ENCODE measurements around the gene NHP2. TPM values are rescaled to one million over a fixed set of nuclear protein-coding genes. Genes with fewer than 3 reads are reported as not detected.
"Not testable (repeated sequence)": the region's sequence is repeated elsewhere in the genome, so short reads cannot be mapped to it uniquely, and the experiment has no call there.

Gene NHP2
- total RNA-seq, 1 donor from 2014 or later = 179 TPM

DNA sequence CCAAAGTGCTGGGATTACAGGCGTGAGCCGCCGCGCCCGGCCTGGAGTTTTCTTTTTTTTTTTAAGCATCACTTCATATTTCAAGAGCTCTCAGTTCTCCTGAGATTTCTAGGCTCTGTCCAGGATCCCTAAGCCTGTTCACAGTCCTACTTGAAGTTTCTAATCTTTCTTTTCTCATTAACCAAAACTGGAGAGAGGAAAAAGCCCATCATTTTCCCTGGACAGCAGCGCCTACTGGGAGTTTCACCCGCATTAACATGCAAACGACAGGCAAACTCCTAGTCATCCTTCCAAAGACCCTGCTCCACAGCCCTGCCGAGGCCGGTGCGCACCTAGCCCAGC, 23.5 kb downstream of the NHP2 start:
- ATAC-seq = not testable (repeated sequence)

DNA sequence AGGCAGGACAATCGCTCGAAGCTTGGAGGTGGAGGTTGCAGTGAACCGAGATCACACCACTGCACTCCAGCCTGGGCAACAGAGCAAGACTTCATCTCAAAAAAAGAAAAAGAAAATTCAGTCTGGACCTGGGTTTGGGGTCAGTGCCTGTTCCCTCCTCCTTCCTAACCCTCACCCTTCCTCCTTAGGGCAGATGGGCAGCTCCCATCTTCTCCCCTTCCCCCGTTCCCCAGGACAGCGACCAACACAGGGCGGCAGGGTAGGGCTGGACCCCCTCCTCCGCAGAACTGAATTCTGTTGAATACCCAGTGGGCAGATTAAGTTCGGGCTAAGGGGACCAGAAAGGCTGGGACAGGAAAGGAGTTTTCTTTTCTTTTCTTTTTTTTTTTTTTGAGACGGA, 24.4 kb downstream of the NHP2 start:
- no peak for ATAC-seq

DNA sequence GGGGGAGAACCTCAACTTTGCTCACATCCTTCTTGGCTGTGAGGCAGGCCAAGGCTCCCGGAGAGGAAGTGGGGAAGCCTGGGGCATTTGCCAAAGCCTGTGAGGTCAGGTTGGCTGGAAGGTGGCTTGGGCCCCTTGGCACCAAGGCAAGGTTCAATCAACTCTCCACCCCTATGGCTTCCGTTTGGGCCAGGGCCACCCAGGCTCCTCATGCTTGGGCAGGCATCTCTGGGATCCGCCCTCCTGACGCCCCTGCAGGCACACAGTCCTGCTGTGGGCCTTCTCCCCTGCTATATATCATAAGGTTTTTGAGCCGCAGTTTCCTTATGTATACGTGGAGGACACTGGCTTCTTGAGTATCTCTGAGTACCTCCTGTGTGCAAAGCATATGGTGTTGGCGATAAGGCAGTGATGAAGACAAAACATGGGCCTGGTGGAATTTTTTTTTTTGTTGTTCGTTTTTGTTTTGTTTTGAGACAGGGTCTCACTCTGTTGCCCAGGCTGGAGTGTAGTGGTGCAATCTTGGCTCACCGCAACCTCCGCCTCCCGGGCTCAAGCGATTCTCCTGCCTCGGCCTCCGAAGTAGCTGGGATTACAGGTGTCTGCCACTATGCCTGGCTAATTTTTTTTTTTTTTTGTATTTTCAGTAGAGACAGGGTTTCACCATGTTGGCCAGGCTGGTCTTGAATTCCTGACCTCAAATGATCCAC, 26.2 kb downstream of the NHP2 start:
- not testable (repeated sequence) for ATAC-seq

DNA sequence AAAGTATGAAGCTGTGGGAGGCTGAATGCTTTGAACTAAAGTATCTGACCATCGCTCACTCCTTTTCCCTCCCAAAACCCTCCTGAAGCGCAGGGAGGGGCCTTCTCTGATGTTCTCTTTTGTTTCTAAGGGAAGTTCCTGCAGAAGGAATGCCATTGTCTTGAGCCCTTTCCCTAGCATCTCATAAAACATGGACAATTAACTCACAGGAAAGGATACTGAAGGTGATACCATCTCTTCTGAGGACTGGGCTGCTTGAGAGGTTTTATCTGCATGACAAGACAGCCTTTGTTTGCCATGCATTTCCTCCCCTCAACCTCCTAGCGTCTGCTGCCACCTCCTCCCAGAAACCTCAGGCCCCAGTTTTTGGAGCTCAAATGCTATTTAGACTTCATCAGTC, 27.1 kb downstream of the NHP2 start:
- ATAC-seq = no peak

DNA sequence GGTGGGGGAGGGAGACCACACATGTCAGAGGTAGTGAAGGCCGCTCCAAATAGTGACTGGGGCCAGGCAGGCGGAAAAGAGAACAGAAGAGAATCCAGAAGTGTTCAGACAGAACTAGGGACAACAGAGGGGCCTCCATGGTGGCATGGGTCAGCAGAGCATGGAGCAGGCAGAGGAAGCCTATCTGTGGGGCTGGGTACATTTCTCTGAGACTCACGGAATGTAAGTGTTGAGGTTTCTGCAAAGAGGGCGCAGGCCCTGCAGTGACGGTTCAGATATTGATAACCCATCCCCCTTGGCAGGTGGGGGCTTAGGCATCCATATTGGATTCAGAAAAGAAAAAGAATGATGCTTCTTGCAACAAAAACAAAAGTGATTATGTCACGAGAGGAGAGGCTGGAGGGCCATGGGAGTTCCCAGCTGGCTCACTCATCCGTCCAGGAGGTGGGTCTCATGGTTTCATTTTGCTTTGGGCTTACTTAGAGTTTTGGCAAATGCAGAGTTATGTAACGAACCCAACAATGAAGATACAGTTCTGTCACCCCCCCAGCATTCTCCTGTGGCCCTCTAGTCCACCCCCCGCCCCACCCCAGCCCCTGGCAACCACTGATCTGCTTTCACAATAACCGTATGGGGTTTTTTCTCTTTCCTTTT, 28.3 kb downstream of the NHP2 start:
- ATAC-seq = no peak

DNA sequence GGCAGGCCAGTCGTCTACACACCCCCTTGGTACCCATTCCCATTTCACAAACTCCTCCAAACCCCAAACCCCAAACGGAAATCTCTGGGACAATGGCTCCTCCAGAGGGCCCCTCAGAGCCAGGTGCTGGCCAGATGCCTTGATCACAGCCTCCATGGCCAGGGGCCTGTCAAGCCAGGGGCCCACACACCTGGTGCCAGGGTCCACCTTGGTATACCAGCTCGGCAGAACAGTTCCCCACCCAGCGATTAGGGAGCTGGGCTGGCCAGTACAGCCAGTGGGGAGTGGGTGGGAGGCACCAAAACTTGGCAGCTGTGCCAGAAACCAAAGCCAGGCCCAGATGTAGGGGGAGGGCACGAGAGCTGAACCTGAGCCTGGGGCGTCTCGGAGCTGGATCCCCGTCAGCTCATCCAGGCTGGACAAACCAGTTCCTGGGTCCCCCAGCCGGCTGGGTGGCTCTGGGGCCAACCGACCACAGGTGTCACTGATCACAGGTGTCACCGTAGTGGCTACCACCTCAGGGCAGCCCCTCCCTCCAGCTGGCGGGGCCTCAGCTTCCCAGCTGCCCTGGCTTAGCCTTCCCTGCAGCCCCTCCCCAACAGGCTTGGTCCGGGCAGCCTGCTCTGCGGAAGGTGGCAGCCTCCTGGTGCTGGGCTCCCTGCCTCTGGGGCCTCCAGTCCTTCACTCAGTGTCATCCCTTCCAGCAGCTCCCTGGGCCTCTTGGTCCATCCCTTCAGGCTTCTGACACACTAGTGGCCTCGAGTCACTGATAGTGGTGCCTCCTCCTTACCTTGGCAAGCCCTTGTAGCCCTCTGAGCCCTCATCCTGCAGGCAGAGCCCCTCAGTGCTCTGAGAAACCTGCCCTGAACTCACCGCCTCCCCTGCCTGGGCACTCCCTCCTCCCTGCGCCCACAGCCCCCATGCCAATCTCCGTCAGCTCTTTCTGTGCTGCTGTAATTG, 29.4 kb downstream of the NHP2 start:
- peak; percentile 83 for ATAC-seq

DNA sequence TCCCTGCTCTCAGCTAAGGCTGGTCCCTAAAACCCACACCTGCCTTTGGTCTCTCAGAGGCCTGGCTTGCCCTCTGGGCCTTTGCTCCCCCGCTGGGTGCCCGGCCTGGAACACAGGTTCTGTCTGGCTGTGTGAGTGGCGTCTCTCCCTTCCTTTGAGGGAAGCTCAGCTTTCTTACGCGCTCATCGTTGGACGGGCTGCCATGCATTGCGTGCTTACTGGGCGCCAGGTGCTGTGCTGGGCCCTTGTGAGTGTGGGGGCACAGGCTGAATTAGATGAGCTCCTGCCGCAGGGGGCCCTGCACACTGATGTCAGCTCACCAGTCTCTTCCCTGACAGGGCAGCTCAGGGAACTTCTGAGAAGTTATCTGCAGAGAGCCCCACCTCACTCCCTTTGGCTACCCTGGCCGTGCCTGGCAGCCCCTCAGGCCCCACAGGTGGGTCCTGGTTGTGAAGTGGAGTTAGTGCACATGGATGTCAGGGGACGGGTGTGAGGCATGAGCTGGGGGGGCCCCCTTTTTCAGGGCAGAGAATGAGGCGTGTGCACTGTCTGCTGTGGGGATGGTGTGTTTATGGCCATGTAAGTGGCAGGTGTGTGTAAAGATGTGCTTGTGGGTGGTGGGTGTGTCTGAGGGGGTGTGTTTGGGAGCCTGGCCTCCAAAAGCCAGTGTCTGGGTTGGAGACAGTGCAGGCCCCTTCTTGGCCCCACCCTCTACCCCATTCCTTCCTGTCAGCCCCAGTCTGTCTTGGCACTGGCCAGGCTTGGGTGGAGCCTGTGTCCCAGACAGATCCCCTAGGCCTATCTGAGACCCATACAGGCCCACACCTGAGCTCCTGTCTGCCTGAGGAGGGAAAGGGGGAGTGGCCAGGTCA, 30.4 kb downstream of the NHP2 start:
- ATAC-seq = peak; percentile 85

DNA sequence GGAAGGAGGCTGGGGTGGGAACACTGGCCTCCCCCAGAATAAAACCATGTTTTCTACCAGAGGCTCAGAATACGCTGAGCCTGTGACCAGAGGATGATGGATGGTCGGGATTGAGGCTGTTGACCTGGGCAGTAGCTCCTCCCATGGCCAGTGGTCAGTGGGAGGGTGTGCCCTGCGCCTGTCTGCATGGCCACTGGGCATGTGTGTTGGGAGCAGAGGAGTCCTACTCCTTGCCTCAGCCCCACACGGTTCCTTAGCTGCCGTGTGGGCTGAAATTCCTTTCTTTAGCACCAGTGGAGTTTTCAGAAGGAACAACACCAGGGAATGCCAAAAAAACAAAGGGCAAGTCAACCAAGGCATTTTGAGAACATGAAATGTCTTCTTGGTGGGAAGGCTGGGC, 31.3 kb downstream of the NHP2 start:
- ATAC-seq = no peak

DNA sequence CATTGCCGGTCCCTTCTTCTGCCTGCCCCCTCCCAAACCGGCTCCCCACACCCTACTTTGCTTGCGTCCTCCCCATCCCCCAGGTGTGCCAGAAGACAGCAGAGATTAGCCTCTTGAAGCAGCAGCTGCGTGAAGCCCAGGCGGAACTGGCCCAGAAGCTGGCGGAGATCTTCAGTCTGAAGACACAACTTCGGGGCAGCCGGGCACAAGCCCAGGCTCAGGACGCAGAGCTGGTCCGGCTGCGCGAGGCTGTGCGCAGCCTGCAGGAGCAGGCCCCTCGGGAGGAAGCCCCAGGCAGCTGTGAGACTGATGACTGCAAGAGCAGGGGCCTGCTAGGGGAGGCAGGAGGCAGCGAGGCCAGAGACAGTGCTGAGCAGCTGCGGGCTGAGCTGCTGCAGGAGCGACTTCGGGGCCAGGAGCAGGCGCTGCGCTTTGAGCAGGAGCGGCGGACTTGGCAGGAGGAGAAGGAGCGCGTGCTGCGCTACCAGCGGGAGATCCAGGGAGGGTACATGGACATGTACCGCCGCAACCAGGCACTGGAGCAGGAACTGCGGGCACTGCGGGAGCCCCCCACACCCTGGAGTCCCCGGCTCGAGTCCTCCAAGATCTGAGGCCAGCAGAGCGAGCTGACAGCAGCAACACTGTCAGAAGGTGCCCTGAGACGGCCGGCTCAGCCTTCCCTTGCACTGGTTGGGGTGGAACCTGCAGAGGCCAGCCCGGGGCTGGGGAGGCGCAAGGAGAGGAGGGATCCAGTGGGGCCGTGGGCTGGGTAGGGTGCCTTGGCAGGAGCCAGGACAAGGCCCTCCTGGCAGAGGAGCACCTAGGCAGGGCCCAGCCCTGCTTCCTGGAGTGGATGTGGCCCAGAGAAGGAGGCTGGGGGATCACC, 32.1 kb downstream of the NHP2 start:
- no peak for ATAC-seq

DNA sequence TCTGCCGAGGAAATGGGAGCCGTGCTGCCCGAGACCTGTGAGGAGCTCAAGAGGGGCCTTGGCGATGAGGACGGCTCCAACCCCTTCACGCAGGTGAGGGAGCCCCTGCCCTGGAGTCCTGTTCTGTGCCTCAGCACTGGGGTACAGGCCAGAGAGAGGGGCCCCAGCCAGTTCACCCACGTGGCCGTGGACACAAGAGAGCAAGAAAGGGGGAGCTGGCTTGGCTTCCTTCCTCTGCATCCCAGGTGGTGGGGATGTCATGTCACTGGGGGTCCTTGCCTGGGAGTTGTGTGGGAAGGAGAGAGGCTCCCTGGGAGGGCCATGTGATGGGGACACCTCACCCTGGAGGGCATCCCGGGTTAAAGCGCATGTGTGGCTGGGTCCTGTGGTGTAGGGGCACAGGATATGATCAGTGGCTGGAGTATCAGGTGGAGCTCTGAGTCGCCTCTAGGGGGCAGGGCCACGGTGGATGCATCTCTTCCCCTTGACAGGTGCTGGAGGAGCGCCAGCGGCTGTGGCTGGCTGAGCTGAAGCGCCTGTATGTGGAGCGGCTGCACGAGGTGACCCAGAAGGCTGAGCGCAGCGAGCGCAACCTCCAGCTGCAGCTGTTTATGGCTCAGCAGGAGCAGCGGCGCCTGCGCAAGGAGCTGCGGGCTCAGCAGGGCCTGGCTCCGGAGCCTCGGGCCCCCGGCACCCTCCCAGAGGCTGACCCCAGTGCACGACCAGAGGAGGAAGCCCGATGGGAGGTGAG, 32.9 kb downstream of the NHP2 start:
- ATAC-seq = no peak

DNA sequence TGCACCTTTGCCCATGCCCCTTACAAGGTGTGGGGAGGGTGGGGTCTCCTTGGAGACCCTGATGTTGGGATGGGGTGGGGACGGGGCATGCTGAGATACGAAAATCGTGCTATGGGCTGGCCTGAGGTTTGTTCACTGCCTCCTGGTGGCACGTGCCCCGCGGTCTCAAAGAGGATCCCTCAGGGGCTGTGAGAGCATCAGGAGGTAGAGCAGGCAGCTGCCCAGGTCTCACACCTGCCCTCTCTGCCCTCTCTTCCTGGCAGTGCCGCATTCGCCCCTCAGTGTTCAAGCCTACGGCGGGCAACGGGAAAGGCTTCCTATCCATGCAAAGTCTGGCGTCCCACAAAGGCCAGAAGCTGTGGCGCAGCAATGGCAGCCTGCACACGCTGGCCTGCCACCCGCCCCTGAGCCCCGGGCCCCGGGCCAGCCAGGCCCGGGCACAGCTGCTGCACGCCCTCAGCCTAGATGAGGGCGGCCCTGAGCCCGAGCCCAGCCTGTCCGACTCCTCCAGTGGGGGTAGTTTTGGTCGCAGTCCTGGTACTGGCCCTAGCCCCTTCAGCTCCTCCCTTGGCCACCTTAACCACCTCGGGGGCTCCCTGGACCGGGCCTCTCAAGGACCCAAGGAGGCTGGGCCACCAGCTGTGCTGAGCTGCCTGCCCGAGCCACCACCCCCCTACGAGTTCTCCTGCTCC, 33.6 kb downstream of the NHP2 start:
- no peak for ATAC-seq

DNA sequence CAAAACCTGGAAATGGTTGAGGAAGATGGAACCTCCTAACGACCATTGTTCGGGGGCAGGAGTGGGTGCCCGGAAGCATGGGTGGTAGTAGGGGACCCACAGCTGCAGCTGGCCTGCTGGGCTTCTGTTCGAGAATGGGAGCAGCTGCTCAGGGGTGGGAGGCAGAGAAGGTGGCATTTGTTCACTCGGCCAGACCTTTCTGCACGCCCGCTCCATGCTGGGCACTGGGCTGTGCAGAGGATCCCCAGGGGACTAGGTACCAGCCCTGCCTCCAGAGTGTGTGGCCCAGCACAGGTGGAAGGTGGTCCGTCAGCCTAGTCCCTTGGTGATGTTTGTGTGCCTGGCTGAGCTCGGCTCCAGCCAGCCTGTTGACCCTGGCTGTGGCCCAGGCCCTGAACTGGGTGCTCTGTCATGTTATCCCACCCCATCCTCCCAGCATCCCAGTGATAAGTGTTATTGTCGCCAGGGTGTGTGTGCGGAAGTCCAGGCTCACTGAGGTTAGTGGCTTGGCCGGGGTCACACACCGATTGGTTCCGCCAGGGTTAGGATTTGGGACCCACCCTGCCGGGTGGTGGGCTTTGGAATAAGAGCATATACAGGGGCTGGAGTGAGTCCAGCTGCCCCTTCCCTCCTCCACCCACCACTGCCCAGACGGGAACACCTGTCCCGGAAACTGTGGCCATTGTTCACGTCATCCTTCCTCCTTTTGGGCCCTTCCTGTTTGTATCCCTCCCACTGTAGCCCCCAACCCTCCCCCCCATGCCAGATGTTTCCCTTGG, 35.6 kb downstream of the NHP2 start:
- ATAC-seq = no peak

DNA sequence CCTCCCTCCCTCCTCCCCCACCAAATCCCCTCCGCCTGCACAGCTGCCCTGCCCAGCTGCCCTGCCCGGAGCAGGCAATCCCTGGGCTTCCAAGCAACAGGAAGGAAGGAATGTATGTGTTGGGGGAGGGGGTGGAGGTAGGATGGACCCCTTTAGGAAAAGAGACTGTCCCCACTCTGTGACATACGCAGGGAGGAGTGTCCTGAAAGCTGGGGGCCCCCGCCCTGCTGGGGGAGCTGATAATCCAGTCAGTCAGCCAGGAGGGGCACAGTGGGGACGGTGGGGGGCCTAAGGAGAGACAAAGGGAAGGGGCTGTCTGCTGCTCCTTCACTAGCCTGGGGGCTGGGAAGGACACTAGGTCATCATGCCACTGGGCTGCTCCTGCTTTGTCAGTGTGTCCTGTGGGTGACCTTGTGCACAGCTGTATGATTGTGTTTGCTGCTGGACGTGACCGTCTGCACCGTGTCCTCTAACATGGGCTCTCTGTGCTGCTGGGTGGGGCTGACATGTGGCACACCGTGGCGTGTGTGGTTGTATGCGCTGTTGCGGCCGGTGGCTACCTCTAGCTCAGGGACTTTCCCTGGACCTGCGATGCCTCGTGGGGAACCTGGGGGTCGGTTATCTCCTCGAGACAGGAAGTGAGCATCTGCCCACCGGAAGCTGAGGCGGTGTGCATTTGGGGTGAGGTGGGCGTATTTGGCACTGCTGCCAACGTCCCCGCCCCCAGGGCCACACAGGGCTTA, 37.4 kb downstream of the NHP2 start:
- ATAC-seq = no peak

DNA sequence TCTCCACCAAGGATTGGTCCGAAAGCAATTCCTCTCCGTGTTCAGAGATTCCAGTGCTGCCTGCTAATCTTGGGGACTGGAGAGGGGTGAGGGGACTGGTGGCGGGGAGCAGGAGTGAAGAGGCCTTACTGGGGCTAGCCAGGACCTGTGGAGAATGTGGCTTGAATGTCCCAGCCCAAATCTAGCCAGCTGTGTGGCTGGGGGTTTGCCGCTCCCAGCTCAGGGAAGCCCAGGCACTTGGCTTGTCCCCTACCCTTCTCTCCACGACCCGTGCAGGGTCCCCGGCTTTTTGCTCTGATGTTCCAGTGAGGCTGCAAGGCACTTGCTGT, 37.9 kb downstream of the NHP2 start:
- no peak for ATAC-seq

DNA sequence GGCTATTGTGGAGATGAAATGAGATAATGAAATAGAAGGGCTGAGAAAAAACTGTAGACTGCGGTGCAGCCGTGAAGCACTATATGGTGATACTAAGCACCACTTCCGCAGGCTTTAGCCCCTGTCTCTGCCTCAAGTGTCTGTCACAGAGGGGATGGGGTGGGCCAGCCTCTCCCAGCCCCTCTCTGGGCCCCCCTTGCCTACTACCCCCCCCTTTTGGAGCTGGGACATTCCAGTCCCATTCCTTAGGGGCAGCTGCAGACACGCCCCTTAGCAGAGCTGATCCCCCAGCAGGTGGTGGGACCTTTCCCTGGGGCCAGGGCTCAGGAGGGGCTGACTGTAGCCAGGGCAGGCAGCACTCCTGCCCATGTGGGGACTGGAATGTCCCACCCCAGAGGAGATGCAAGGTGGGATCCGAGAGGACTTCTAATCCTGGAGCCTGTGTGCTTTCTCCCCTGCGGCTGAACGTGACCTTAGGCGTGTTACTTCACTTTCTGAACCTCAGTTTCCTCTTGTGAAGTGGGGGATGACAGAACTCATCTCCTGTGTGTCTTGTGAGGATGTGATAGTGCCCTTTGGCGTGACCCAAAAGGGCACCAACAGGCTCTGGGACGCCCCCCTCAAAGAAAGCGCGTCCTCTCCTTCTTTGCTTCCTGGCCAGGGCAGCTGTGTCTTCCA, 38.4 kb downstream of the NHP2 start:
- ATAC-seq = no peak

DNA sequence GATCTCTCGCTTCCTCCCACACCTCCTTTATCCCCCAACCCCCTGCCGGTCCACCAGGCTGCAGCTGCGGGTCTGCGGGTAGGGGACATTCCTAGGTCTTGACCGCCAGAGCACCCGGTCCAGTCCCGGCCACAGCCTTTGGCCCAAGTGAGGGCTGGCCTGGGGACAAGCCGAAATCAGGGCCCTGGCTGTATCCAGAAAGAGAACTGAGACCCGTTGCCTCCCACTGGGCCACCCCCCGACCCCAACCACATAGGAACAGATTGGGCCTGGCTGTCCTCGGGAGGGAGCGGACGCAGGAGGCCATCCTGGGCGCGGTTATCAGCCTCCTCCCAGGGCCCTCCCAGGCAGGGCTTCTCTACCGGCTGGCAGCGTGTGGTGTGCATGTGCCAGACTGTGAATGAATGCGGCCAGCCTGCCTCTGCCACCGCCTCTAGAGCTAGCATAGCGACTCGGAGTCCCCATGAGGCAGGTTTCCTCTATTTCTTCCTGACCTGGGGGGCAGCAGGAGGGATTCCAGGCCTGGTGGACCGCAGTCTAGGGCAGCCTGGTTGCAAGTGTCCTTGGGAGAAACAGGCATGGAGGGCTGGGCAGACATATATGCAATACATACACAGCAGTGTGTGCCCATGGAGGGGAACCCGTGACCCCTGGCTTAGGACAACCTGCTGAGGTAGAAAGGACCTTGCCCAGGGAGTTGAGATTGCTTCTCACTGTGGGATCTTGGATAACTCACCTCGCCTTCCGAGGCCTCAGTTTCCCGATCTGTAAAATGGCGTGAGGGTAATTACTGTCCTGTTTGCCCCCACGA, 39.2 kb downstream of the NHP2 start:
- peak; percentile 45 for ATAC-seq

DNA sequence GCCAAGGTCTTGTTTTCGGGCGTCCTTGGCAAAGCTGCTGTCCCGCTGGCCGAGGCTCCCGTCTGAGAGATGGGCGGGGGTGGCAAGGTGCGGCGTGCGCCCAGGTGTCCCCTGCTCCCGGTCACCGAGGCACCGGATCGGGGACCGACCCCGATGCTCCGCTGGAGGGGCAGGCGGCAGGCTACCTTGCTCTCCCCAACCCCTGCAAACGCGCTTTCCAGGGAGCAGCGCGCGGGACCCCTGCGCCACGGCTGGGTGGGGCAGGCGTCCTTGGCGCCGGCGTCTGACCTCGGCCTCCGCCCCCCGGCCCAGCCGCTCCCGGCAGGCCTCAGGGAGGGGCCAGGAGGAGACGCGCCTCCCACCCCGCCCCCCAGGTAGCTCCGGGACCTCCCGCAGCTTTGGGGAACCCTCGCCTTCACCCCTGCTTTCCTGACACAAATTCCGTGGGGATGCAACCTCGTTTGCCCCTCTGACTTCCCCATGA, 39.8 kb downstream of the NHP2 start:
- peak; percentile 54 for ATAC-seq
